ENCODE results near the gene TMEM131.
A peak's percentile ranks its signal among the peaks of the same experiment; 100 is the strongest.
"Not testable (repeated sequence)": the region's sequence is repeated elsewhere in the genome, so short reads cannot be mapped to it uniquely, and the experiment has no call there.

Gene TMEM131, protein sequence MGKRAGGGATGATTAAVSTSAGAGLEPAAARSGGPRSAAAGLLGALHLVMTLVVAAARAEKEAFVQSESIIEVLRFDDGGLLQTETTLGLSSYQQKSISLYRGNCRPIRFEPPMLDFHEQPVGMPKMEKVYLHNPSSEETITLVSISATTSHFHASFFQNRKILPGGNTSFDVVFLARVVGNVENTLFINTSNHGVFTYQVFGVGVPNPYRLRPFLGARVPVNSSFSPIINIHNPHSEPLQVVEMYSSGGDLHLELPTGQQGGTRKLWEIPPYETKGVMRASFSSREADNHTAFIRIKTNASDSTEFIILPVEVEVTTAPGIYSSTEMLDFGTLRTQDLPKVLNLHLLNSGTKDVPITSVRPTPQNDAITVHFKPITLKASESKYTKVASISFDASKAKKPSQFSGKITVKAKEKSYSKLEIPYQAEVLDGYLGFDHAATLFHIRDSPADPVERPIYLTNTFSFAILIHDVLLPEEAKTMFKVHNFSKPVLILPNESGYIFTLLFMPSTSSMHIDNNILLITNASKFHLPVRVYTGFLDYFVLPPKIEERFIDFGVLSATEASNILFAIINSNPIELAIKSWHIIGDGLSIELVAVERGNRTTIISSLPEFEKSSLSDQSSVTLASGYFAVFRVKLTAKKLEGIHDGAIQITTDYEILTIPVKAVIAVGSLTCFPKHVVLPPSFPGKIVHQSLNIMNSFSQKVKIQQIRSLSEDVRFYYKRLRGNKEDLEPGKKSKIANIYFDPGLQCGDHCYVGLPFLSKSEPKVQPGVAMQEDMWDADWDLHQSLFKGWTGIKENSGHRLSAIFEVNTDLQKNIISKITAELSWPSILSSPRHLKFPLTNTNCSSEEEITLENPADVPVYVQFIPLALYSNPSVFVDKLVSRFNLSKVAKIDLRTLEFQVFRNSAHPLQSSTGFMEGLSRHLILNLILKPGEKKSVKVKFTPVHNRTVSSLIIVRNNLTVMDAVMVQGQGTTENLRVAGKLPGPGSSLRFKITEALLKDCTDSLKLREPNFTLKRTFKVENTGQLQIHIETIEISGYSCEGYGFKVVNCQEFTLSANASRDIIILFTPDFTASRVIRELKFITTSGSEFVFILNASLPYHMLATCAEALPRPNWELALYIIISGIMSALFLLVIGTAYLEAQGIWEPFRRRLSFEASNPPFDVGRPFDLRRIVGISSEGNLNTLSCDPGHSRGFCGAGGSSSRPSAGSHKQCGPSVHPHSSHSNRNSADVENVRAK (N-terminal part only)

GRCh38 chr2:97995734-97996624 is at the start of gene TMEM131:
TMEM131 (minus strand) TSS chr2:97995948; CDS start chr2:97995662, 286 bp downstream.
- DNase-seq (ENCODE audit: low read depth), result peak; percentile 94

- DNase-seq (ENCODE audit: low read depth), result not testable (repeated sequence)
These were observed 49.0 kb upstream of the TMEM131 start for GRCh38 chr2:98044730-98045129.

DNA sequence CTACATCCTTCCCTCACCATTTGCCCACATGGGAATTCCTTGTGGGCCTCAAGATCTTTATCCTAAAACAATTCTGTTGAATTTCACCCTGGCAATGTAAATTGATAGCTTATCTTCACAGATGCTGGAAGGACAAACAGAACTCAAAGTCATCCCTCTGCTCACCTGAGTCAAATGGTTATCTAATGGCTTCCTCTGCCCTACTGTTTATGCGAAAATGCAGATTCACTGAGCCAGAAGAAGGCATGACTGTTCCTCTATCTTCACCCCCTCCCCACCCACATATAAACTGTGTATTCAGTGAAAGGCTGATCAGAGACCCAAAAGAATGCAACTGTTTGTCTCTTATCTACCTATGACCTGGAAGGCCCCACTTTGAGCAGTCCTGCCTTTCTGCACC is 47.4 kb upstream of the TMEM131 start:
- no peak for DNase-seq (ENCODE audit: low read depth)

DNA sequence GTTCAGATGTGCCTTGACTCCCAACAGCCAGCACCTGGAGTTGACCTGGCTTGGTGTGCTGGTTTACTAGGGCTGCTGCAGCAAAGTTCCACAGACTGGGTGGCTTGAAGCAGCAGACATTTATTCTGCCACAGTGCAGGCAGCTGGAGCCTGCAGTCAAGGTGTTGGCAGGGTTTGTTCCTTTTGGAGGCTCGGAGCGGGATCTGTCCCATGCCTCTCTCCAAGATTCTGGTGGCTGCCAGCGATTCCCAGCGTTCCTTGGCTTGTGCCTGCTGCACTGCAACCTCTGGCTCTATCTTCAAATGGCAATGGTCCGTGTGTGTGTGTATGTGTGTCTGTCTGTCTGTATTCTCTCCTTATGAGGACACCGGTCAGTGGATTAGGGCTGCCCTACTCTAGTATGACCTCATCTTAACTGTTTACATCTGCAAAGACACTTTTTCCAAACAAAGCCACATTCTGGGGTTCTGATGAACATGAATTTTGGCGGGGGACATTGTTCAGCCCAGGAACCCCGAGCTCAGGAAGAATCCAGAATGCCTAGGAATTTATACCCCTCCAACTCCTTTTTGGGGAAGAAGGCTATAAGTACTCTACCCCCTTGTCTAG is 44.7 kb upstream of the TMEM131 start:
- DNase-seq (ENCODE audit: low read depth), result no peak

DNA sequence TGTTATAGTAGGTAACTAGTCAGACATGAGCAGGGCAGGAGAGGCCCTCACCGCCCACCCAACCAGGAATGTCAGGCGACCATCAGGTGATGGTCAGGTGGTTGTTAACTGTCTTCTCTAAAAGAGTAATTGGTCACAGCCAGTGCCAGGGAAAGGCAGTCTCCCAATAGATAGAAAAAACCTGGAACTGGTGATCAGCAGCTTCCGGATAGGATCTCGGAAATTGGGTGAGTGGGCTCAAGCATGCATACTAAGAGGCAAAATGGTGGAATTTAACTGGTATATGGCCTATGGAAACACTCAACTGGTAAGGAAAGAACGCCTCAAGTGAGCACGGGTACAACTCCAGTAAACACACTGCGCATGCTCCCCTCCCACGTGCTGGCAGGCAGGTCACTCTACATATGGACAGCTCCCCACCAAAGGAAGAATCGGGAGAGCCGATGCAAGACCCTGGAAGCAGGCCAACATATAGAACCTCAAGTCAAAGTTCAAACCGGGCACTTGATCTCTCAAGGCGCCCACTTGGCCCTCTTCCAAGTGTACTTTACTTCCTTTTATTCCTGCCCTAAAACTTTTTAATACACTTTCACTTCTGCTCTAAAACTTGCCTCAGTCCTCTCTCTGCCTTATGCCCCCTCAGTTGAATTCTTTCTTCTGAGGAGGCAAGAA is 43.5 kb upstream of the TMEM131 start:
- no peak for DNase-seq (ENCODE audit: low read depth)

- DNase-seq (ENCODE audit: low read depth), result no peak
These were observed 42.1 kb upstream of the TMEM131 start for GRCh38 chr2:98037666-98038336.

DNA sequence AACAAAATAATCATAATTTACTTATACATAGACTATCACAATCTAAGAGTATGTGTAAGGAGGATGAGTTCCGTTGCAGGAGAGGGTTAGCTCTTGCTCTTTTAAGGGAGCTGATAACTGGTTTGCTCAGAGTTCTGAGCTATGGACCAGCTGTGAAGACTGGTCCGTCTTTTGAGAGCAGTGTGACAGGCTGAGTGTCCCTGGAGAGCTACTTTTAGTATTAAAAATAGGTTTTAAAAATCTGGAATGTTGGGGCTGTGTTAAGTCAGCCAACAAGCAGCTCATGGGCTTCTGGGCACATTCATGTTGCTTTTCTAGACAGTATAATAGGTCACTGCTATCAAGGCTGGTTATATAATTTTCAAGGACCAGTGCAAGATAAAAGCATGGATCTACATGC is 41.5 kb upstream of the TMEM131 start:
- no peak for DNase-seq (ENCODE audit: low read depth)

DNA sequence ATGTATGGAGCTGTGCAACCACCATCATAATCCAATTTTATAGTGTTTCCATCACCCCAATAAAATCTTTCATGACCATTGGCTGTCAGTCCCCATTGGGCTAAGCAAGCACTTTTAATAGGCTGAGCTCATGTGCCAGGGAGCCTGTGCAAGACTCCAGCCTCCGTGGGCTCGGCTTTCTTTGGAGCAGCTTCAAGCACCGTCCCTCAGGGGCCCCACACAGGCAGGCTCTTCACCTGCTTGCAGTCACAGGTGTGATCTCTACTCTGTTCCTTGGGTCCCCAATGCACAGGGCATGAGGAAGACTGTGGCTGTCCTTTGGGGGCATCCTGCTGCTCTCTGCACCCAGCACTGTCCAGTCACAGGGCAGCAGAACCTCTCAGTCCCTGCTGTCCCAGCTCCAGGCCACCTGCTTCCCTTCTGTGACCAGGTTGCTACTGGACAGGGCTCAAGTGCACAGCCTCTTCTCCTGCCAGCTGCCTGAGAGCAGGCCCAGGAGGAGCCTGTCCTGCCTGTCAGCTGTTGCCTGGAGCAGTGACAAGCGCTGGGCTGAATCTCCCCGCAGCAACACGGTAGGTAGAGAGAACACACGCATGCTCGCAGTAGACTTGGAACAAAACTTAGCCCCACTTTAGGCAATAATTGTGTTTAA is 40.7 kb upstream of the TMEM131 start:
- DNase-seq (ENCODE audit: low read depth), result no peak

DNA sequence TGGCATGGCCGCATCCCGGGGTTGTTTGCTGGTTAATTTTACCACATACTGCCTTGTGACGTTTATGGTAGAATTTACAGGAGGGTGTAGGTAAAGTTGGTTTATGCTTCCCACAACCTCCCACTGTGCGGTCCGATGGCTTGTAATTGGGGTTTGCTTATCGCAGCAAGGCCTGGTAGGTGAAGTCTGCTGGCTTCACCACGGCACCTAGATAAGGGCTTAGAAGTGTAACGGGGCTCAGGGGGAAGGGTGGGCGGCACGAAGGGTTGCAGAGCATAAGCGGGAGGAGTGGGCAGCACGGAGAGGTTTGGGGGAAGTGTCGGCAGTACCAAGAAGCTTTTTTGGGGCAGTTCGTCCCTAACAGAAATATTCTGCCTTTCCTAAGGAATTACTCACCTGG is 39.0 kb upstream of the TMEM131 start:
- DNase-seq (ENCODE audit: low read depth), result no peak

GRCh38 chr2:98032086-98032485 is 36.3 kb upstream of the TMEM131 start:
- DNase-seq (ENCODE audit: low read depth), result no peak

GRCh38 chr2:98029718-98030222 is 34.0 kb upstream of the TMEM131 start:
- no peak for DNase-seq (ENCODE audit: low read depth)

GRCh38 chr2:98028931-98029717 is 33.4 kb upstream of the TMEM131 start:
- DNase-seq (ENCODE audit: low read depth), result no peak

DNA sequence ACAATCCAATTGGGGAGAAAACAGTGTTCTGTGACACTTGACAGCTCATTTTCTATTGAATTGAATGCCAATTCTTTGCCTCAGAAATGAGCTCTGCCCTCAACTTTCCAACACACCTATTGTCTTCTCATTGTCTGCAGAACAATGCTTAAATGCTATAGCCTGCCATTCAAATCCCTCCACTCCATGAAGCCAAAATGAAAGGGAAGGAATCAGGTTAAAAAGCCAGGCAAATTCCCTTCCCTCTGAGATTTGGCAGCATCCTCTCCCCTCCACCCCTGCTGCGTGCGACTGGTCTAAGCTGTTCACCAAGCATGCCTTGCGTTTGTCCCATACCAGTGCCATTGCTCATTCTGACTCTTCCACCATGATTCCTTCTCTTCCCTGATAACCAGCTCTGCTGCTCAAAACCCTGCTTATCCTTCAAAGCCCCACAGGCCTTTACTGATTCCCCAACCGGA is 32.4 kb upstream of the TMEM131 start:
- DNase-seq (ENCODE audit: low read depth), result no peak

DNA sequence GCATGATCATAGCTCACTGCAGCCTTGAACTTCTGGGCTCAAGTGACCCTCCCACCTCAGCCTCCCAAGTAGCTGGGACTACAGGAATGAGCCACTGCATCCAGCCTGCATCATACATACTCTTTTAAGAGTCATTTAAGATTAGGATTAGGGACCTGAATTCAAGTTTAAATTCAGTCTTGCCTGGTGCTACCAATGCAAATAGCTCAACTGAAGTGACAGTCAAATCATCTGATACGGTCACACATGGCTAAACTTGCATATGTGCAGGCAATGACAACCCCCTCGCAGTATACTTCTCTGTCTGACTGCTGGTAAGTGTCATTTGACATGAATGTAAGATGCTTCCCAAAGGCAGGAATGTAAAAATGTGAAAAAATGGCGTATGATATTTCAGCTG is 31.8 kb upstream of the TMEM131 start:
- no peak for DNase-seq (ENCODE audit: low read depth)

GRCh38 chr2:98026927-98027522 is 31.3 kb upstream of the TMEM131 start:
- DNase-seq (ENCODE audit: low read depth), result no peak

GRCh38 chr2:98026292-98026691 is 30.5 kb upstream of the TMEM131 start:
- DNase-seq (ENCODE audit: low read depth), result no peak

DNA sequence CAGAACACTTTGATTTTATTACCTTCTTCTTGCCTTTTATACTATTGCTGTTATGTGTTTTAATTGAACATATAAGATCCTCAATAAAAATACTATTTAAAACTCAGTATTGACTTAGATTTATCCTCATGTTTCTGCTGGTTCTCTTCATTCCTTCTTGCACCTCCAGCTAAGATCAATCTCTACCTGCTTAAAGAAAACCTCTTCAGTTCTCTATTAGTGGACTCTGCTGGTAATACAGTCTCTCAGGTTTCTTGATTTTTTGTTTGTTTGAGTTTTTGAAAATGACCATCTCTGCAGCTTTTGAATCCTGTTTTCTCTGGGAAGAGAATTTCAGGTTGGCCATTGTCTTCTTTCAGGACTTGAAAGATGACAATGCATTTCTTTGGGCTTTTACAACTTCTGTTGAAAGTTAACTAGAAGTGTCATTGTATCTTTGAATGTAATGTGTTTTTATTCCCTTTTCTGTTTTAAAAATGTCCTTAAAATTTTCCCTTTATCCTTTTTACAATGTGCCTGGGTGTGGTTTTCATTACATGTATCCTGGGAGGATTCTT is 29.8 kb upstream of the TMEM131 start:
- DNase-seq (ENCODE audit: low read depth), result no peak

Measured in stimulated activated CD8-positive, alpha-beta memory T cell treated with anti-CD3 and anti-CD28 coated beads, Interleukin-4, amount 100 ng/mL, for 24 hours (primary cell).